Common myeloid progenitor, CD34-positive (primary cell): ENCODE measurements around the gene CREG1.

Experiments
- CTCF ChIA-PET: fragments of 350-600 bp; sonication (Branson Sonifier 250); formaldehyde crosslinking; loops from one replicate; lab custom pipeline; 2021; ENCODE audit warnings: antibody characterized with exemption; lab: Charles Lee
- POLR2A ChIA-PET: fragments of 350-600 bp; sonication (Branson Sonifier 250); formaldehyde crosslinking; loops from one replicate; lab custom pipeline; 2021; ENCODE audit warnings: antibody characterized with exemption; lab: Charles Lee
- DNase-seq, 3 donors: peaks; one replicate each; pipeline versions ENCODE4 v3.0.0 to v3.0.0-alpha.2; 2013
- H3K27ac ChIP-seq, 2 experiments: 1 replicate in 1 of 2; 2 replicates in 1 of 2; pipeline ENCODE4 v1.7.0; 2013; ENCODE audit warnings: inconsistent platforms in 2 of 2, low read length in 2 of 2, mild to moderate bottlenecking in 2 of 2, low read depth in 1 of 2, moderate library complexity in 1 of 2; ENCODE audit not compliant: severe bottlenecking in 2 of 2, insufficient read depth in 1 of 2, poor library complexity in 1 of 2
- H3K27me3 ChIP-seq, 5 experiments: replicated peaks in 2 of 5; 1 replicate in 3 of 5; 2 replicates in 2 of 5; pipeline versions ENCODE4 v1.6.1 to v1.7.0; 2013; ENCODE audit warnings: low read length in 4 of 5, mild to moderate bottlenecking in 2 of 5, moderate library complexity in 2 of 5, inconsistent platforms in 1 of 5; ENCODE audit not compliant: insufficient read depth in 5 of 5, control insufficient read depth in 4 of 5
- H3K36me3 ChIP-seq, 4 experiments: 1 replicate in 2 of 4; 2 replicates in 2 of 4; pipeline versions ENCODE4 v1.6.1 to v1.7.0; 2013; ENCODE audit warnings: low read length in 3 of 4, control low read depth in 1 of 4, mild to moderate bottlenecking in 1 of 4; ENCODE audit not compliant: control insufficient read depth in 4 of 4, insufficient read depth in 4 of 4
- H3K4me1 ChIP-seq, 4 experiments: 1 replicate in 3 of 4; 2 replicates in 1 of 4; pipeline versions ENCODE4 v1.6.1 to v1.7.1; 2013; ENCODE audit warnings: low read length in 3 of 4, mild to moderate bottlenecking in 3 of 4, control low read depth in 1 of 4, inconsistent platforms in 1 of 4, moderate library complexity in 1 of 4; ENCODE audit not compliant: control insufficient read depth in 4 of 4, insufficient read depth in 4 of 4; ENCODE audit errors: control extremely low read depth in 1 of 4
- H3K4me3 ChIP-seq, 7 experiments: 1 replicate in 4 of 7; 2 replicates in 3 of 7; pipeline versions ENCODE4 v1.5.1 to v1.7.0; 2013; ENCODE audit warnings: mild to moderate bottlenecking in 7 of 7, low read length in 6 of 7, moderate library complexity in 6 of 7, inconsistent platforms in 2 of 7, low read depth in 2 of 7, control low read depth in 1 of 7; ENCODE audit not compliant: insufficient read depth in 4 of 7, control insufficient read depth in 1 of 7; ENCODE audit errors: extremely low read depth in 1 of 7
- H3K9me3 ChIP-seq, 5 experiments: 1 replicate in 4 of 5; 2 replicates in 1 of 5; pipeline versions ENCODE4 v1.6.1 to v1.7.1; 2013; ENCODE audit warnings: low read length in 4 of 5, mild to moderate bottlenecking in 2 of 5, inconsistent platforms in 1 of 5, low read depth in 1 of 5, moderate library complexity in 1 of 5; ENCODE audit not compliant: control insufficient read depth in 4 of 5, insufficient read depth in 2 of 5; ENCODE audit errors: control extremely low read depth in 1 of 5
- WGBS: methylation state at CpG from one replicate; pipeline ENCODE4 v1.1.5; 2013; ENCODE audit not compliant: insufficient coverage; 5-methylcytosine and 5-hydroxymethylcytosine counted together

CREG1 gene

DNA sequence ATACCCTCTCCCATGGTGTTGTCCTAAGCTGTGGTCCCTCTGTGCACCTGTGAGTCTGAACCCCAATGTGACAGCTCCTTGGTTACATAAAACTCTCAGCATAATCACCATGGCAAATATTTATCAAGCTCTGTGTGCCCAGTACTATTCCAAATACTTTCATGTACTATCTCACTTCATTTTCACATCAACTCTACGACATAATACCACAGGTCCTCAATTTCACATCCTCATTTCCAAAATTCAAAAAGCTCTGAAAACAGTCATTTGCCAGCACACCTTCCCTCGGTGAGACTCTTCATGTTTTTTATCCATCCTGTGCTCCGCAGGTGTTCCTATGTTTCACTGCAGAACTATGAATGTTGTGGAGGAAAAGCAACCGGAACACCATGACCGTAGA is 12.4 kb upstream of the CREG1 start:
- Histone ChIP-seq H3K4me1 (peaks cover 0 to 16% (median 3%) of the 10 kb centered on the region in 4 experiments), H3K4me3 (no peak overlapping the region), H3K9me3 (no peaks in the 10 kb centered on the region), H3K36me3 (no peaks in the 10 kb centered on the region), H3K27ac (no peak overlapping the region), H3K27me3 (no peaks in the 10 kb centered on the region)
- ChIA-PET POLR2A (no interaction called here), CTCF (interaction anchor here (1.0 to 2.8 kb wide), 2 partner anchors 9 to 10 kb away, joined by 4 to 13 read pairs; no protein-coding TSS in a partner anchor)
- DNase-seq = no peak
- 92% methylated on average over 4 of the region's 5 CpGs for WGBS

DNA sequence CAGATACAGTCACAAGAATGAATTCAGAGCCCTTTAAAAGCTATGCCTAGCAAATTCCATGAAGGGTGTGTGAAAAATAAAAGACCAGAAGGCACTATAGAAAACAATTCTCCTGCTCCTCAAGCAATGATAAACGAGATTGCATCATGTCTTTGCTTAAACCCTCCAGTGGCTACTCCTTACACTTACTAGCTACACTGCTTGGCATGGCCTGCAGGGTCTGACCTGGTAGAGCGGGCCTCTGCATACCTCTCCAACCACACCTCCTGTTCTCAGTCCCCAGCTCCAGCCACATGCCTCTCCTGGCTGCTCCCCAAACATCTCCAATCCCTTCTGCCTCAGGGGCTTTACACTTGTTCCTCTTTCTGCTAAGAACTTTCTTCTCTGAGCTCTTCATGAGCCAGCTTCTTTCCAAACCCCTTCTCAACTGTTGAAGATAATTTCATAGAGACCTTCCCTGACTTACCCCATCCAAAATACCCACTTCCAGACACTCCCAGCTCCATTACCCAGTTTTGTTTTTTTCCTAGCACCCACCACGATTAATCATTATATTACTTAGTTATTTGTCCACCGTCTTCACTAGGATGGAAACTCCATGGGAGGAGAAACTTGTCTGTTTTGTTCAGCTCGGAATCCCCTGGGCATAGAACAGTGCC is 11.2 kb upstream of the CREG1 start:
- Histone ChIP-seq H3K27me3 (no peaks in the 10 kb centered on the region), H3K4me1 (peaks cover 0 to 16% (median 3%) of the 10 kb centered on the region in 4 experiments), H3K27ac (no peak overlapping the region), H3K9me3 (no peaks in the 10 kb centered on the region), H3K4me3 (no peak overlapping the region), H3K36me3 (no peaks in the 10 kb centered on the region)
- POLR2A ChIA-PET = no interaction called here
- WGBS = 76% methylated on average over 5 of the region's 5 CpGs
- CTCF ChIA-PET = interaction anchor here (1.0 to 2.8 kb wide), 4 partner anchors 9 to 122 kb away, joined by 3 to 13 read pairs (median 7); no protein-coding TSS in a partner anchor
- peak in 2 of 3 donors; percentile 31 to 52 for DNase-seq

DNA sequence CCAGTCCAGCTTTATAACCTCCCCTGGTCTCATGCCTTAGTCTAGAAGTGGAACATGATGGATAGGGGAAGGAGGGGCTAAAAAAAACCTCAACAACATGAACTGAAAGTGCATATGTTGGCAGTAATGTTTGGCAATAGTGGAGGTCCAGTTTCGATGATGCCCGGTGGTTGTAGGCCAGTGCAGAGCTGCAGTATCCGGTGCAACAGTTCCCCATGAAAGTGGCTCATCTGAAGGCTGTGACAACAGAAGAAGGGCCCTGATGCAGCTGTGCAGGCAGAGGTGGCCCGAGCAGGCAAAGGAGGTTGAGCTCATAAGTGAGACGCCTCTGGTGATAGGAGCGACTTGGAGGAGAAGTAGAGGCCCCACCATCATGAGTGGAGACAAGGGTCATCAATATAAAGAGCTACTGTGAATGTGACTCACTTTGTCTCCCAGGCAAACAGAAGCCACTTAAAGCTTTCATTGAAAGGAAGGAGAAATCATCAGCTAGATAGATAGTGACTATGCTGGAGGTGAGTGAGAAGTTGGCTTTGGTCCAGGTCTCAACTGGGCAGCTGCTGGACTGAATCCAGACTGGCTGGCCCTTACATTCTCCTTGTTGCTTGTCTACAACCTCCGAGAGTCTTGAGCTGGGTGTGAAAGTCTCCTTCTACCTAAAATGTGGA is 10.2 kb upstream of the CREG1 start:
- Histone ChIP-seq H3K4me1 (peaks cover 0 to 16% (median 3%) of the 10 kb centered on the region in 4 experiments), H3K27ac (no peak overlapping the region), H3K9me3 (no peaks in the 10 kb centered on the region), H3K4me3 (no peak overlapping the region), H3K27me3 (no peaks in the 10 kb centered on the region), H3K36me3 (no peaks in the 10 kb centered on the region)
- WGBS = 83% methylated on average over 7 of the region's 7 CpGs
- ChIA-PET CTCF (interaction anchor here (1.1 to 2.8 kb wide), 5 partner anchors 8 to 497 kb away, joined by 3 to 13 read pairs (median 4); no protein-coding TSS in a partner anchor), POLR2A (no interaction called here)
- DNase-seq = no peak

DNA sequence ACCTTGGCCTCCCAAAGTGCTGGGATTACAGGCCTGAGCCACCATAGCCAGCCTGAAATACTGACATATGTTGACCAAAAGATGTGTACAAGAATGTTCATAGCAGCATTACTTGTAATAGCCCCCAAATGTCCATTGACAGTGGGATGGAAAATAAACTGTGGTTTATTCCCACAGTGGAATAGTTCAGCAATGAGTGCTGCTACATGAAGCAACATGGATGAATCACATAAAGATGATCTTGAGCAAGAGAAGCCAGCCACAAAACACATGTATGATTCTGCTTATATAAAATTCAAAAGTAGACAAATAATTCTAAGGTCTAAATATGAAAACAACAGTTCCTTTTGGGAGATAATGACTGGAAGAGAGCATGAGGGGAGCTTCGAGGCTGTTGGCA is 9.1 kb upstream of the CREG1 start:
- Histone ChIP-seq H3K27me3 (no peaks in the 10 kb centered on the region), H3K4me1 (peaks cover 0 to 16% (median 3%) of the 10 kb centered on the region in 4 experiments), H3K27ac (no peak overlapping the region), H3K4me3 (no peak overlapping the region), H3K9me3 (no peaks in the 10 kb centered on the region), H3K36me3 (no peaks in the 10 kb centered on the region)
- CTCF ChIA-PET = interaction anchor here (1.2 to 2.3 kb wide), 4 partner anchors 11 to 125 kb away, joined by 3 to 8 read pairs (median 4); no protein-coding TSS in a partner anchor
- DNase-seq = no peak
- POLR2A ChIA-PET = no interaction called here
- WGBS = no CpG with 5 or more reads among the region's 1 CpG

DNA sequence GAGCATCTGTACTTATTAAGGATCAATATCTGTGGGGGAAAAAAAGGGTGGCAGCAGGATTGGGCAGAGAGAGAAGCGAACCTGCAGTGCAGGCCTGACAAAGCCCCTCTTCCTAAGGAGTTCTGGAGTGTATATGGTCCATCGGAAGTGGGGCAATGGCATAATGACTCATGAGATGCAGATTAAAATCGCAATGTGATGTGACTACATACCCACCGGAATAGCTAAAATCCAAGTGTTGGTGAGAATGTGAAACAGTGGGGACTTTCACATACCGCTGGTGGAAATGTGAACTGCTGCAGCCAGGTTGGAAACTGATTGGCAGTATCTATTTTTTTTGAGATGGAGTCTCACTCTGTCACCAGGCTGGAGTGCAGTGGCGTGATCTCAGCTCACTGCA is 8.2 kb upstream of the CREG1 start:
- H3K36me3 ChIP-seq = no peaks in the 10 kb centered on the region

DNA sequence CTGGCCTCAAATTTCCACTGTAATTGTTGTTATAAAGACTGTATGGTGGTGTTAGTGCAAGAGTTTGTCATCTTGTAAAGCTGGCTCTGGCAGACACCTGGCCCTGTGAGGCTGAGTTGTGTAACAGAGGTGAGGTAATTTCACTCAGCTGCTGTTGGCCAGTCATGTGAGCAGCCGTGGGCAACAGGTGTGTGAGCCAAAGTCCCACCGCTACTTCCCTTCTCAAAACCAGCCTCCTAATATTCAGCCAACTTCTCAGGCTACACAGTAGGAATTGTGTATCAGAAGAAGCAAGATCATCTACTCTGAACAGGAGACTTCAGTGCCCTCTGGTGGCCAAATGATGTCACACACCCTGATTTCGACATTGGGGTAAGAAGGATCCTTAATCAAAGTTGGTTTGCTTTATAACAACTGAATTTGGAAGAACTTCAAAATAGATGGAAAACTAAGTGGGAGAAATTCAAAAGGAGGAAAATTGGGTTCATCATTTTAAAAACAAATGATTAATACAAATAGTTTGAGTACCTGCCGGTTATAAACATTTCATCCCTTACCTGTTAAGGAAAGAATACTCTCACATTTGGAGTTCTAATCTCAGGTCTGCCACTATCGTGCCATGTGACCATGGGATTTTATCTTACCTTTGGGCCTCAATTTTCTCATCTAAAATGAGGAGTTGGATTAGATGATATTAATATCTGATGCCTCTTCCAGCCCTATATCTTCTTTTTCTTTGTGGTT is 2.6 kb upstream of the CREG1 start:
- no CpG with 5 or more reads among the region's 5 CpGs for WGBS
- Histone ChIP-seq H3K36me3 (no peaks in the 10 kb centered on the region), H3K9me3 (no peaks in the 10 kb centered on the region), H3K4me3 (no peak overlapping the region), H3K4me1 (peaks cover 22 to 36% (median 28%) of the 10 kb centered on the region in 4 experiments), H3K27ac (no peak overlapping the region), H3K27me3 (no peaks in the 10 kb centered on the region)
- DNase-seq = peak; percentile 84 to 90 (median 85)
- ChIA-PET POLR2A (no interaction called here), CTCF (interaction anchor here (0.6 to 3.6 kb wide), 20 partner anchors 9 to 289 kb away, joined by 3 to 20 read pairs (median 4); no protein-coding TSS in a partner anchor)

More for the DNA sequence above, 8.2 kb upstream of the CREG1 start:
- DNase-seq = no peak
- WGBS = 96% methylated on average over 5 of the region's 6 CpGs
- ChIA-PET CTCF (interaction anchor here (1.2 to 2.3 kb wide), 3 partner anchors 12 to 126 kb away, joined by 3 to 8 read pairs (median 4); no protein-coding TSS in a partner anchor), POLR2A (no interaction called here)
- Histone ChIP-seq H3K4me1 (peaks cover 0 to 9% (median 0%) of the 10 kb centered on the region in 4 experiments), H3K27ac (no peak overlapping the region), H3K27me3 (no peaks in the 10 kb centered on the region), H3K9me3 (no peaks in the 10 kb centered on the region), H3K4me3 (no peak overlapping the region)
